Loucy (cell line): Measurements from ENCODE around the gene BLACAT1.

ENCODE experiments used
- CTCF ChIP-seq: fragments of 200-600 bp; sonication (generic); conservative IDR thresholded peaks from 2 replicates; pipeline ENCODE4 v1.5.1; 2014; ENCODE audit warnings: mild to moderate bottlenecking, antibody characterized with exemption, low read length
- EZH2phosphoT487 ChIP-seq: fragments of 200-600 bp; IDR thresholded peaks from 2 replicates; pipeline ENCODE4 v1.6.1; 2018; ENCODE audit warnings: antibody characterized with exemption, mild to moderate bottlenecking, moderate library complexity, borderline replicate concordance

- no peak for TF ChIP-seq CTCF
- TF ChIP-seq EZH2phosphoT487, result no peak
These were observed 46.4 kb upstream of the BLACAT1 start for GRCh38 chr1:205502111-205502810.
